Hematopoietic multipotent progenitor cell treated with erythropoietin and hydrocortisone succinate and interleukin-3 and kit ligand, for 17 days (in vitro differentiated cells): ENCODE data around the gene STK32C.
"Not testable (repeated sequence)": the region's sequence is repeated elsewhere in the genome, so short reads cannot be mapped to it uniquely, and the experiment has no call there.

ENCODE experiments used
- DNase-seq: peaks from one replicate; pipeline ENCODE4 v3.0.0-alpha.2; 2015; ENCODE audit warnings: low spot score

Gene STK32C

GRCh38 chr10:132168571-132169030 is 139.1 kb downstream of the STK32C start:
- no peak for DNase-seq

- no peak for DNase-seq
These were observed 139.8 kb downstream of the STK32C start for GRCh38 chr10:132167976-132168375.

GRCh38 chr10:132167041-132167674 is 140.6 kb downstream of the STK32C start:
- DNase-seq, result no peak

GRCh38 chr10:132166216-132166950 is 141.4 kb downstream of the STK32C start:
- DNase-seq, result no peak

GRCh38 chr10:132165416-132165980 is 142.3 kb downstream of the STK32C start:
- DNase-seq, result no peak

- DNase-seq, result no peak
These were observed 142.9 kb downstream of the STK32C start for GRCh38 chr10:132164761-132165278.

GRCh38 chr10:132163826-132164515 is 143.8 kb downstream of the STK32C start:
- no peak for DNase-seq

GRCh38 chr10:132163278-132163765 is 144.4 kb downstream of the STK32C start:
- peak; percentile 41 for DNase-seq

- DNase-seq, result no peak
These were observed 145.0 kb downstream of the STK32C start for GRCh38 chr10:132162590-132163277.

- no peak for DNase-seq
These were observed 145.7 kb downstream of the STK32C start for GRCh38 chr10:132162021-132162531.

GRCh38 chr10:132160834-132161622 is 146.7 kb downstream of the STK32C start:
- not testable (repeated sequence) for DNase-seq

GRCh38 chr10:132160231-132160630 is 147.5 kb downstream of the STK32C start:
- DNase-seq, result not testable (repeated sequence)

GRCh38 chr10:132159302-132160230 is 148.2 kb downstream of the STK32C start:
- not testable (repeated sequence) for DNase-seq

GRCh38 chr10:132158823-132159222 is 148.9 kb downstream of the STK32C start:
- no peak for DNase-seq

GRCh38 chr10:132158122-132158741 is 149.5 kb downstream of the STK32C start:
- no peak for DNase-seq
